ENCODE data around the gene SLC15A3.

DNA sequence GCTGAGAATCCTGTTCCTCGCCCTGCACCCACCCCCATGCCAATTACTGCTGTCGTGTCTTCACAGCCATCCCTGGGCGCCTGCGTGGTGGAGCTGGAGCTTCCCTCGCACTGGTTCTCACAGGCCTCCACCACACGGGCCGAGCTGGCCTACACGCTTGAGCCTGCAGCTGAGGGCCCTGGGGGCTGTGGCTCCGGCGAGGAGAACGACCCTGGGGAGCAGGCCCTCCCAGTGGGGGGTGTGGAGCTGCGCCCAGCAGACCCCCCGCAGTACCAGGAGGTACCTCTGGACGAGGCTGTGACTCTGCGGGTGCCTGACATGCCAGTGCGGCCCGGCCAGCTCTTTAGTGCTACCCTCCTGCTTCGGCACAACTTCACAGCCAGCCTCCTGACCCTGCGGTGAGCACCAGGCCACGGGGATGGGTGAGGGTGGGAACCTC, 23.4 kb downstream of the SLC15A3 start:
- TF ChIP-seq, protein P1, sequence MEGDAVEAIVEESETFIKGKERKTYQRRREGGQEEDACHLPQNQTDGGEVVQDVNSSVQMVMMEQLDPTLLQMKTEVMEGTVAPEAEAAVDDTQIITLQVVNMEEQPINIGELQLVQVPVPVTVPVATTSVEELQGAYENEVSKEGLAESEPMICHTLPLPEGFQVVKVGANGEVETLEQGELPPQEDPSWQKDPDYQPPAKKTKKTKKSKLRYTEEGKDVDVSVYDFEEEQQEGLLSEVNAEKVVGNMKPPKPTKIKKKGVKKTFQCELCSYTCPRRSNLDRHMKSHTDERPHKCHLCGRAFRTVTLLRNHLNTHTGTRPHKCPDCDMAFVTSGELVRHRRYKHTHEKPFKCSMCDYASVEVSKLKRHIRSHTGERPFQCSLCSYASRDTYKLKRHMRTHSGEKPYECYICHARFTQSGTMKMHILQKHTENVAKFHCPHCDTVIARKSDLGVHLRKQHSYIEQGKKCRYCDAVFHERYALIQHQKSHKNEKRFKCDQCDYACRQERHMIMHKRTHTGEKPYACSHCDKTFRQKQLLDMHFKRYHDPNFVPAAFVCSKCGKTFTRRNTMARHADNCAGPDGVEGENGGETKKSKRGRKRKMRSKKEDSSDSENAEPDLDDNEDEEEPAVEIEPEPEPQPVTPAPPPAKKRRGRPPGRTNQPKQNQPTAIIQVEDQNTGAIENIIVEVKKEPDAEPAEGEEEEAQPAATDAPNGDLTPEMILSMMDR (IDR thresholded peaks at IDR 0.05; ENCODE audit: low read depth, low read length, poor library complexity, severe bottlenecking): no peak
- TF ChIP-seq EZH2phosphoT487 (IDR thresholded peaks at IDR 0.05; ENCODE audit: borderline replicate concordance, low read length): no peak

Data from DOHH2 (cell line).